IMR-90 (cell line): Measurements from ENCODE around the gene ISG15. TPM values are rescaled to one million over a fixed set of nuclear protein-coding genes. Genes with fewer than 3 reads are reported as not detected.

Experiments used
- ATAC-seq: fragments of 200-7000 bp; cut with Tn5 transposase; 2 replicates; pipeline ENCODE4 v1.9.1; 2020; ENCODE audit warnings: low read depth, mild to moderate bottlenecking, moderate library complexity
- BruUV-seq: library from RNA; stranded (reverse); fragments of 400-500 nt; replicated peaks from 2 replicates; lab custom pipeline; 2021; lab: Mats Ljungman, UMichigan
- CTCF ChIA-PET: fragments of 300-600 bp; formaldehyde crosslinking; extraction: SDS; loops from one replicate; lab custom pipeline; 2021; ENCODE audit warnings: antibody characterized with exemption; lab: Yijun Ruan, JAX
- POLR2A ChIA-PET: fragments of 300-600 bp; sonication (Branson Sonifier 250); formaldehyde crosslinking; loops from one replicate; lab custom pipeline; 2022; ENCODE audit warnings: antibody characterized with exemption; ENCODE audit not compliant: unreplicated experiment; lab: Charles Lee
- DNase-seq: peaks from one replicate; pipeline ENCODE4 v3.0.0; 2013
- H2AFZ ChIP-seq: replicated peaks from 2 replicates; pipeline ENCODE3; 2013; ENCODE audit warnings: low read length, mild to moderate bottlenecking; ENCODE audit not compliant: poor library complexity
- H2AK5ac ChIP-seq: 2 replicates; pipeline ENCODE4 v1.6.1; 2013; ENCODE audit warnings: low read depth, low read length, inconsistent platforms
- H2AK9ac ChIP-seq: replicated peaks from 2 replicates; pipeline ENCODE3; 2013; ENCODE audit warnings: mild to moderate bottlenecking, low read depth, low read length, moderate library complexity; ENCODE audit not compliant: poor library complexity
- H2BK120ac ChIP-seq: 2 replicates; pipeline ENCODE4 v1.6.1; 2013; ENCODE audit warnings: low read depth, low read length, inconsistent platforms
- H2BK15ac ChIP-seq: 3 replicates; pipeline ENCODE4 v1.6.1; 2013; ENCODE audit warnings: low read depth, low read length, inconsistent platforms
- H2BK20ac ChIP-seq: 2 replicates; pipeline ENCODE4 v1.6.1; 2013; ENCODE audit warnings: low read depth, mild to moderate bottlenecking, inconsistent platforms, low read length, moderate library complexity
- H2BK5ac ChIP-seq: 2 replicates; pipeline ENCODE4 v1.6.1; 2013; ENCODE audit warnings: mild to moderate bottlenecking, low read depth, low read length, inconsistent platforms; ENCODE audit not compliant: poor library complexity, severe bottlenecking
- H3K14ac ChIP-seq: replicated peaks from 2 replicates; pipeline ENCODE4 v1.6.1; 2013; ENCODE audit warnings: low read depth, low read length, inconsistent platforms
- H3K18ac ChIP-seq: 2 replicates; pipeline ENCODE4 v1.6.1; 2013; ENCODE audit warnings: low read depth, low read length, control low read depth
- H3K23ac ChIP-seq: 2 replicates; pipeline ENCODE4 v1.6.1; 2013; ENCODE audit warnings: low read depth, low read length, inconsistent platforms
- H3K27ac ChIP-seq: 2 replicates; pipeline ENCODE4 v1.5.1; 2013; ENCODE audit warnings: mild to moderate bottlenecking, control low read depth, low read length; ENCODE audit not compliant: insufficient read depth
- H3K27me3 ChIP-seq: 2 replicates; pipeline ENCODE4 v1.6.1; 2013; ENCODE audit warnings: low read length; ENCODE audit not compliant: control insufficient read depth, insufficient read depth
- H3K36me3 ChIP-seq: 2 replicates; pipeline ENCODE4 v1.6.1; 2013; ENCODE audit warnings: low read length, mixed read lengths; ENCODE audit not compliant: control insufficient read depth, insufficient read depth
- H3K4ac ChIP-seq: 2 replicates; pipeline ENCODE4 v1.6.1; 2013; ENCODE audit warnings: low read depth, low read length, inconsistent platforms
- H3K4me1 ChIP-seq: 2 replicates; pipeline ENCODE4 v1.6.1; 2013; ENCODE audit warnings: low read length, mixed read lengths; ENCODE audit not compliant: control insufficient read depth, insufficient read depth
- H3K4me2 ChIP-seq: 2 replicates; pipeline ENCODE4 v1.6.1; 2013; ENCODE audit warnings: low read depth, mild to moderate bottlenecking, control low read depth, low read length, moderate library complexity
- H3K4me3 ChIP-seq: 2 replicates; pipeline ENCODE4 v1.5.1; 2013; ENCODE audit warnings: low read depth, mild to moderate bottlenecking, control low read depth, low read length, moderate library complexity; ENCODE audit not compliant: insufficient read depth
- H3K56ac ChIP-seq: 2 replicates; pipeline ENCODE4 v1.6.1; 2013; ENCODE audit warnings: low read length, inconsistent platforms; ENCODE audit not compliant: insufficient read depth; ENCODE audit errors: extremely low read depth
- H3K79me1 ChIP-seq, 2 experiments: 2 replicates each; pipeline ENCODE4 v1.6.1; 2013; ENCODE audit warnings: low read length in 2 of 2, inconsistent platforms in 1 of 2, low read depth in 1 of 2
- H3K9ac ChIP-seq: 2 replicates; pipeline ENCODE4 v1.6.1; 2013; ENCODE audit warnings: low read depth, low read length, control low read depth
- H3K9me1 ChIP-seq: 2 replicates; pipeline ENCODE4 v1.6.1; 2013; ENCODE audit warnings: low read length, inconsistent platforms; ENCODE audit not compliant: insufficient read depth
- H3K9me3 ChIP-seq: 2 replicates; pipeline ENCODE4 v1.6.1; 2013; ENCODE audit warnings: low read length; ENCODE audit not compliant: control insufficient read depth, insufficient read depth
- H4K20me1 ChIP-seq: 2 replicates; pipeline ENCODE4 v1.6.1; 2013; ENCODE audit warnings: low read length, inconsistent platforms; ENCODE audit not compliant: insufficient read depth
- H4K5ac ChIP-seq: 2 replicates; pipeline ENCODE4 v1.6.1; 2013; ENCODE audit warnings: mild to moderate bottlenecking, low read depth, low read length, control low read depth
- H4K8ac ChIP-seq, 2 experiments: 2 replicates each; pipeline ENCODE4 v1.6.1; 2013; ENCODE audit warnings: low read depth in 2 of 2, low read length in 2 of 2, control low read depth in 1 of 2, inconsistent platforms in 1 of 2
- H4K91ac ChIP-seq: 2 replicates; pipeline ENCODE4 v1.6.1; 2013; ENCODE audit warnings: low read depth, low read length, inconsistent platforms; ENCODE audit not compliant: insufficient read depth
- BHLHE40 ChIP-seq: fragments of 150-350 bp; IDR thresholded peaks from 2 replicates; pipeline ENCODE4 v1.6.1; 2016; ENCODE audit warnings: mild to moderate bottlenecking, low read depth, low read length
- ELK1 ChIP-seq: fragments of 150-350 bp; IDR thresholded peaks from 2 replicates; pipeline ENCODE4 v1.6.1; 2016; ENCODE audit warnings: low read depth, mild to moderate bottlenecking, low read length, moderate library complexity, borderline replicate concordance
- FOS ChIP-seq: fragments of 150-350 bp; IDR thresholded peaks from 2 replicates; pipeline ENCODE4 v1.6.1; 2016; ENCODE audit warnings: low read depth, low read length
- MAZ ChIP-seq: IDR thresholded peaks from 2 replicates; pipeline ENCODE4 v1.6.1; 2012; ENCODE audit warnings: low read depth, mild to moderate bottlenecking, low read length, improper control_type of control experiment, moderate library complexity, borderline replicate concordance
- MXI1 ChIP-seq: IDR thresholded peaks from 2 replicates; pipeline ENCODE4 v1.6.1; 2012; ENCODE audit warnings: low read depth, mild to moderate bottlenecking, low read length, moderate library complexity, borderline replicate concordance
- NFE2L2 ChIP-seq: fragments of 150-350 bp; IDR thresholded peaks from 2 replicates; pipeline ENCODE4 v1.6.1; 2016; ENCODE audit warnings: low read depth, mild to moderate bottlenecking, low read length
- POLR2A ChIP-seq: IDR thresholded peaks from 2 replicates; pipeline ENCODE4 v1.6.1; 2012; ENCODE audit warnings: mild to moderate bottlenecking, low read depth, low read length
- RCOR1 ChIP-seq: IDR thresholded peaks from 2 replicates; pipeline ENCODE4 v1.6.1; 2012; ENCODE audit warnings: mild to moderate bottlenecking, low read length, improper control_type of control experiment; ENCODE audit not compliant: insufficient replicate concordance
- WGBS, 2 experiments: methylation state at CpG; one replicate each; pipeline versions ENCODE4 v1.1.5 to v1.1.7; 2013; ENCODE audit warnings: missing lambda C conversion rate in 2 of 2; ENCODE audit not compliant: insufficient read length in 1 of 2; ENCODE audit errors: extremely low coverage in 2 of 2; 5-methylcytosine and 5-hydroxymethylcytosine counted together
- dilution Hi-C: fragments of 300-500 bp; cut with HindIII; formaldehyde crosslinking; loops from one replicate; pipeline ENCODE4 v1.14.3; 2018; ENCODE audit warnings: low sequenced_read_pairs; ENCODE audit not compliant: unreplicated experiment
- in situ Hi-C: fragments of 300-500 bp; cut with MboI; formaldehyde crosslinking; loops from 3 replicates; pipeline ENCODE4 v1.14.3; 2019; ENCODE audit warnings: low sequenced_read_pairs, inconsistent platforms, mixed read lengths
- intact Hi-C: fragments of 100-400 bp; cut with micrococcal nuclease; formaldehyde crosslinking; loops from 2 replicates; pipeline ENCODE4 v1.10.0; 2022
- polyA plus RNA-seq, 3 experiments: library from polyadenylated mRNA; depleted of rRNA; stranded (reverse); fragments of >200 nt; gene quantifications; 2 replicates each; pipeline ENCODE4 v1.2.3, GENCODE V29; 2012; ENCODE audit warnings: low replicate concordance in 1 of 3
- total RNA-seq: library from RNA; depleted of rRNA; stranded (reverse); fragments of >200 nt; gene quantifications from 2 replicates; pipeline ENCODE4 v1.2.3, GENCODE V29; 2012
- TF ChIP-seq, protein P1 (sequence below): fragments of 150-350 bp; IDR thresholded peaks from 2 replicates; pipeline ENCODE4 v1.6.1; 2017; ENCODE audit warnings: mild to moderate bottlenecking, antibody characterized with exemption, low read length, low read depth

Gene ISG15
- total and polyA plus RNA-seq, 2 of the 4 experiments (the other 2 are of a cell fraction): 99.1 to 105 TPM

DNA sequence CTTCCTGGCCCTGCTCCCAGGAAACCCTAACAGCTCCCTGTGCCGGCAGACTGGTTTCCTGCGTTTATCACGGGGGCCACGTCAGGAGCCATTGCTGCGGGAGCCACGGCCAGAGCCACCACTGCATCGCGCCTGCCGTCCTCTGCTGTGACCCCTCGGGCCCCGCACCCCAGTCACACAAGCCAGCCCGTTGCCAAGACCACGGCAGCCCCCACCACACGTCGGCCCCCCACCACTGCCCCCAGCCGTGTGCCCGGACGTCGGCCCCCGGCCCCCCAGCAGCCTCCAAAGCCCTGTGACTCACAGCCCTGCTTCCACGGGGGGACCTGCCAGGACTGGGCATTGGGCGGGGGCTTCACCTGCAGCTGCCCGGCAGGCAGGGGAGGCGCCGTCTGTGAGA is 34.7 kb downstream of the ISG15 start:
- no TSS peak for BruUV-seq
- no peak overlapping the region for H3K23ac ChIP-seq
- intact Hi-C loops (no loop called here), dilution Hi-C loops (no loop called here), in situ Hi-C loops (no loop called here)
- ChIA-PET POLR2A (no interaction called here), CTCF (no interaction called here)
- H3K4ac ChIP-seq: no peak overlapping the region
- no peaks in the 10 kb centered on the region for H3K27me3 ChIP-seq
- H2AK5ac ChIP-seq: no peak overlapping the region
- H3K14ac ChIP-seq: no peak overlapping the region
- no peak overlapping the region for H4K8ac ChIP-seq
- no peak overlapping the region for H3K9ac ChIP-seq
- H3K4me2 ChIP-seq: no peak overlapping the region
- H2AFZ ChIP-seq: no peak overlapping the region
- no peak overlapping the region for H4K91ac ChIP-seq
- no peak overlapping the region for H3K27ac ChIP-seq
- TF ChIP-seq, protein P1, sequence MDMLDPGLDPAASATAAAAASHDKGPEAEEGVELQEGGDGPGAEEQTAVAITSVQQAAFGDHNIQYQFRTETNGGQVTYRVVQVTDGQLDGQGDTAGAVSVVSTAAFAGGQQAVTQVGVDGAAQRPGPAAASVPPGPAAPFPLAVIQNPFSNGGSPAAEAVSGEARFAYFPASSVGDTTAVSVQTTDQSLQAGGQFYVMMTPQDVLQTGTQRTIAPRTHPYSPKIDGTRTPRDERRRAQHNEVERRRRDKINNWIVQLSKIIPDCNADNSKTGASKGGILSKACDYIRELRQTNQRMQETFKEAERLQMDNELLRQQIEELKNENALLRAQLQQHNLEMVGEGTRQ: no peak
- no peak for TF ChIP-seq RCOR1
- no peak for TF ChIP-seq MXI1
- TF ChIP-seq ELK1: no peak
- no peak for TF ChIP-seq BHLHE40
- TF ChIP-seq MAZ: no peak
- TF ChIP-seq POLR2A: no peak
- no peak for TF ChIP-seq NFE2L2
- TF ChIP-seq FOS: no peak
- no peak for ATAC-seq
- no peak overlapping the region for H3K18ac ChIP-seq
- H2BK120ac ChIP-seq: no peak overlapping the region
- peaks cover 7% of the 10 kb centered on the region for H4K20me1 ChIP-seq
- no peak overlapping the region for H2BK5ac ChIP-seq
- whole genome bisulfite sequencing, 2 experiments: 100% methylated on average over 2 of the region's 25 CpGs; no CpG with 5 or more reads in 1 of the 2 experiments
- H3K36me3 ChIP-seq: peaks cover 76% of the 10 kb centered on the region
- H2AK9ac ChIP-seq: no peak overlapping the region
- H3K4me3 ChIP-seq: no peak overlapping the region
- no peaks in the 10 kb centered on the region for H3K9me1 ChIP-seq
- no peaks in the 10 kb centered on the region for H3K9me3 ChIP-seq
- no peaks in the 10 kb centered on the region for H3K4me1 ChIP-seq
- no peak overlapping the region for H3K56ac ChIP-seq
- no peak overlapping the region for H2BK15ac ChIP-seq
- H3K79me1 ChIP-seq: peaks cover 5 to 11% of the 10 kb centered on the region in 2 experiments; a peak in 3 of 4 replicates
- no peak overlapping the region for H2BK20ac ChIP-seq
- no peak for DNase-seq
- H4K5ac ChIP-seq: no peak overlapping the region
